Osteocyte (in vitro differentiated cells): ENCODE measurements around the gene CDC42BPG. TPM values are rescaled to one million over a fixed set of nuclear protein-coding genes. Genes with fewer than 3 reads are reported as not detected.

ENCODE experiments used
- DNase-seq: peaks from one replicate; pipeline ENCODE4 v3.0.0; 2021; ENCODE audit warnings: mixed read lengths; ENCODE audit not compliant: unreplicated experiment; ENCODE audit errors: extremely low spot score
- H3K27ac Mint-ChIP-seq: one replicate; pipeline ENCODE4 v1.8.0; 2021; ENCODE audit warnings: mild to moderate bottlenecking, mixed read lengths; ENCODE audit not compliant: unreplicated experiment
- H3K27me3 Mint-ChIP-seq: one replicate; pipeline ENCODE4 v1.8.0; 2021; ENCODE audit warnings: mixed read lengths; ENCODE audit not compliant: unreplicated experiment
- H3K36me3 Mint-ChIP-seq: one replicate; pipeline ENCODE4 v1.8.0; 2021; ENCODE audit warnings: mixed read lengths; ENCODE audit not compliant: unreplicated experiment
- H3K4me1 Mint-ChIP-seq: one replicate; pipeline ENCODE4 v1.8.0; 2021; ENCODE audit warnings: mixed read lengths; ENCODE audit not compliant: unreplicated experiment
- H3K4me3 Mint-ChIP-seq: one replicate; pipeline ENCODE4 v1.8.0; 2021; ENCODE audit warnings: mild to moderate bottlenecking, moderate library complexity, mixed read lengths; ENCODE audit not compliant: unreplicated experiment
- H3K9me3 Mint-ChIP-seq: one replicate; pipeline ENCODE4 v1.8.0; 2021; ENCODE audit warnings: mixed read lengths; ENCODE audit not compliant: unreplicated experiment
- CTCF ChIP-seq: fragments of 200-600 bp; sonication (generic); IDR thresholded peaks from 2 replicates; pipeline ENCODE4 v1.5.0; 2021; ENCODE audit warnings: antibody characterized with exemption, mild to moderate bottlenecking, moderate library complexity
- total RNA-seq: library from RNA; stranded (reverse); gene quantifications from 2 replicates; pipeline ENCODE4 v1.2.1, GENCODE V29; 2021

The CDC42BPG gene
- total RNA-seq, 1 donor from 2014 or later: 1.7 TPM

- H3K9me3 Mint-ChIP-seq: no peaks in the 10 kb centered on the region
- DNase-seq: no peak
These were observed 9.5 kb downstream of the CDC42BPG start for GRCh38 chr11:64834723-64835615.

GRCh38 chr11:64834031-64834722 lies 10.3 kb downstream of the CDC42BPG start:
- H3K9me3 Mint-ChIP-seq: no peaks in the 10 kb centered on the region
- H3K27me3 Mint-ChIP-seq: no peaks in the 10 kb centered on the region
- TF ChIP-seq CTCF: no peak
- no peaks in the 10 kb centered on the region for H3K36me3 Mint-ChIP-seq
- no peak overlapping the region for H3K27ac Mint-ChIP-seq
- no peak overlapping the region for H3K4me3 Mint-ChIP-seq
- no peak for DNase-seq
- no peaks in the 10 kb centered on the region for H3K4me1 Mint-ChIP-seq

More at GRCh38 chr11:64834723-64835615, 9.5 kb downstream of the CDC42BPG start:
- Mint-ChIP-seq H3K27ac (no peak overlapping the region), H3K4me3 (no peak overlapping the region), H3K4me1 (no peaks in the 10 kb centered on the region), H3K27me3 (no peaks in the 10 kb centered on the region), H3K36me3 (no peaks in the 10 kb centered on the region)
- no peak for TF ChIP-seq CTCF

- H3K27ac Mint-ChIP-seq: no peak overlapping the region
- no peaks in the 10 kb centered on the region for H3K36me3 Mint-ChIP-seq
- no peaks in the 10 kb centered on the region for H3K4me1 Mint-ChIP-seq
- H3K9me3 Mint-ChIP-seq: no peaks in the 10 kb centered on the region
- DNase-seq: no peak
- no peaks in the 10 kb centered on the region for H3K27me3 Mint-ChIP-seq
- TF ChIP-seq CTCF: no peak
- no peak overlapping the region for H3K4me3 Mint-ChIP-seq
These were observed 10.9 kb downstream of the CDC42BPG start for GRCh38 chr11:64833509-64833908.

GRCh38 chr11:64833198-64833502 lies 11.3 kb downstream of the CDC42BPG start:
- no peaks in the 10 kb centered on the region for H3K27me3 Mint-ChIP-seq
- H3K9me3 Mint-ChIP-seq: no peaks in the 10 kb centered on the region
- no peak for TF ChIP-seq CTCF
- H3K4me3 Mint-ChIP-seq: no peak overlapping the region
- no peaks in the 10 kb centered on the region for H3K36me3 Mint-ChIP-seq
- H3K27ac Mint-ChIP-seq: no peak overlapping the region
- DNase-seq: no peak
- no peaks in the 10 kb centered on the region for H3K4me1 Mint-ChIP-seq

GRCh38 chr11:64832467-64833197 lies 11.8 kb downstream of the CDC42BPG start:
- no peak for DNase-seq

More at GRCh38 chr11:64832467-64833197, 11.8 kb downstream of the CDC42BPG start:
- Mint-ChIP-seq H3K36me3 (no peaks in the 10 kb centered on the region), H3K4me3 (no peak overlapping the region), H3K9me3 (no peaks in the 10 kb centered on the region), H3K4me1 (no peaks in the 10 kb centered on the region), H3K27me3 (no peaks in the 10 kb centered on the region), H3K27ac (no peak overlapping the region)
- TF ChIP-seq CTCF: no peak
